ENCODE results near the gene PLAU. TPM values are rescaled to one million over a fixed set of nuclear protein-coding genes. Genes with fewer than 3 reads are reported as not detected.

The PLAU gene
- total RNA-seq, 6 donors from 2014 or later, result 8.2 to 38.8 (median 12.4) TPM

GRCh38 chr10:73944356-73945100 is 33.6 kb downstream of the PLAU start:
- Histone ChIP-seq H3K36me3 (no peaks in the 10 kb centered on the region), H3K4me3 (no peak overlapping the region), H3K4me1 (peaks cover 6 to 13% (median 10%) of the 10 kb centered on the region in 4 donors), H3K27me3 (no peaks in the 10 kb centered on the region), H3K9me3 (no peaks in the 10 kb centered on the region), H3K27ac (no peak overlapping the region)
- DNase-seq (peak in 1 of 2 donors; percentile 79), ATAC-seq (ENCODE audit: low FRiP score in 2 of 2) (no peak)
- TF ChIP-seq CTCF (IDR thresholded peaks at IDR 0.05), result no peak
- WGBS, 2 donors, result 95 to 97% methylated on average over 12 to 27 of the region's 35 CpGs

GRCh38 chr10:73946253-73947145 is 35.6 kb downstream of the PLAU start:
- no peak overlapping the region for H3K4me3 ChIP-seq
- no peaks in the 10 kb centered on the region for H3K9me3 ChIP-seq
- H3K27ac ChIP-seq, result no peak overlapping the region
- TF ChIP-seq EP300 (IDR thresholded peaks at IDR 0.05) (no peak), POLR2A (IDR thresholded peaks at IDR 0.05) (no peak), POLR2AphosphoS5 (IDR thresholded peaks at IDR 0.05) (no peak), CTCF (IDR thresholded peaks at IDR 0.05) (no peak)
- 77 to 85% methylated on average over 9 of the region's 9 CpGs for WGBS, 2 donors
- ATAC-seq (ENCODE audit: low FRiP score in 2 of 2) (no peak), DNase-seq (peak in 1 of 2 donors; percentile 14)
- H3K36me3 ChIP-seq, result no peaks in the 10 kb centered on the region
- no peaks in the 10 kb centered on the region for H3K27me3 ChIP-seq
- H3K4me1 ChIP-seq, result no peaks in the 10 kb centered on the region

- no peak overlapping the region for H3K27ac ChIP-seq
- TF ChIP-seq POLR2A (IDR thresholded peaks at IDR 0.05) (no peak), POLR2AphosphoS5 (IDR thresholded peaks at IDR 0.05) (no peak), CTCF (IDR thresholded peaks at IDR 0.05) (no peak), EP300 (IDR thresholded peaks at IDR 0.05) (no peak)
- H3K4me3 ChIP-seq, result no peak overlapping the region
- H3K9me3 ChIP-seq, result no peaks in the 10 kb centered on the region
- ATAC-seq (ENCODE audit: low FRiP score in 2 of 2), result no peak
- no peak for DNase-seq
- no peaks in the 10 kb centered on the region for H3K27me3 ChIP-seq
- H3K4me1 ChIP-seq, result peaks cover 0 to 7% (median 0%) of the 10 kb centered on the region in 4 donors
- WGBS, 2 donors, result 85 to 92% methylated on average over 10 of the region's 10 CpGs
- H3K36me3 ChIP-seq, result no peaks in the 10 kb centered on the region
These were observed 38.2 kb downstream of the PLAU start for GRCh38 chr10:73948947-73949633.

- 81 to 87% methylated on average over 13 of the region's 13 CpGs for WGBS, 2 donors
- Histone ChIP-seq H3K27me3 (no peaks in the 10 kb centered on the region), H3K27ac (no peak overlapping the region), H3K36me3 (no peaks in the 10 kb centered on the region), H3K4me3 (no peak overlapping the region), H3K4me1 (peaks cover 0 to 12% (median 0%) of the 10 kb centered on the region in 4 donors), H3K9me3 (no peaks in the 10 kb centered on the region)
- no peak for TF ChIP-seq CTCF (IDR thresholded peaks at IDR 0.05)
- no peak for TF ChIP-seq POLR2AphosphoS5 (IDR thresholded peaks at IDR 0.05)
- no peak for TF ChIP-seq POLR2A (IDR thresholded peaks at IDR 0.05)
- TF ChIP-seq EP300 (IDR thresholded peaks at IDR 0.05), result no peak
- ATAC-seq (ENCODE audit: low FRiP score in 2 of 2) (no peak), DNase-seq (no peak)
These were observed 39.4 kb downstream of the PLAU start for GRCh38 chr10:73950155-73950948.

Measured in upper lobe of left lung (tissue), 6 donors.